ENCODE data around the gene CLSTN1. TPM values are rescaled to one million over a fixed set of nuclear protein-coding genes. Genes with fewer than 3 reads are reported as not detected.

The CLSTN1 gene
- total and polyA plus RNA-seq, 2 of the 8 experiments (the other 6 are each of a cell fraction or from before 2014, with no cell fraction given), result 34.2 to 97.4 TPM

DNA sequence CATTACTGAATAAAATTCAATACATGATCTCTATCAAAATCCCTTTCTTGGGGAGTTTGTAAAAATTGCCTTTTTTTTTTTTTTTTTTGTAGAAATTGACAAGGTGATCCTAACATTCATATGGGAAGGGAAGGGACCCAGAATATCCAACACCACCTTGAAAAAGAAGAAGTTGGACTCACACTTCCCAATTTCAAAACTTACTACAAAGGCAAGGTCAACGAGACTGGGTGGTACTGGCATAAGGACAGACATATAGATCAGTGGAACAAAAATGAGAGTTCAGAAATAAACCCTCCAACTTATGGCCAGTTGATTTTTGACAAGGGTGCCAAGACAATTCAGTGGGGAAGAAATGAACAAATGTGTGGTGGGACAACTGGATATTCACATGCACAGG lies 31.4 kb upstream of the CLSTN1 start:
- no peak for FAIRE-seq
- TF ChIP-seq CBX8 (IDR thresholded peaks at IDR 0.05; ENCODE audit: borderline replicate concordance, low read depth, low read length) (no peak), RXRA (IDR thresholded peaks at IDR 0.05; ENCODE audit: insufficient read depth, low read depth, low read length) (no peak), RBBP5 (IDR thresholded peaks at IDR 0.05; ENCODE audit: borderline replicate concordance, low read depth, low read length) (no peak), SIX5 (IDR thresholded peaks at IDR 0.05; ENCODE audit: low read depth, low read length) (no peak), CHD1 (IDR thresholded peaks at IDR 0.05; ENCODE audit: low read depth, low read length) (no peak), FOSL1 (IDR thresholded peaks at IDR 0.05; ENCODE audit: insufficient read depth, low read depth, low read length) (no peak), KDM5A (IDR thresholded peaks at IDR 0.05; ENCODE audit: low read length) (no peak), NRF1 (IDR thresholded peaks at IDR 0.05; ENCODE audit: low read depth, low read length) (no peak), EGR1 (IDR thresholded peaks at IDR 0.05; ENCODE audit: borderline replicate concordance, low read depth, low read length) (no peak), TBP (IDR thresholded peaks at IDR 0.05; ENCODE audit: low read depth, low read length) (no peak), CBX5 (IDR thresholded peaks at IDR 0.05; ENCODE audit: low read depth, low read length) (no peak), SP4 (IDR thresholded peaks at IDR 0.05; ENCODE audit: low read length) (no peak), SP1 (IDR thresholded peaks at IDR 0.05; ENCODE audit: low read depth, low read length) (no peak)
- TF ChIP-seq, protein P1, sequence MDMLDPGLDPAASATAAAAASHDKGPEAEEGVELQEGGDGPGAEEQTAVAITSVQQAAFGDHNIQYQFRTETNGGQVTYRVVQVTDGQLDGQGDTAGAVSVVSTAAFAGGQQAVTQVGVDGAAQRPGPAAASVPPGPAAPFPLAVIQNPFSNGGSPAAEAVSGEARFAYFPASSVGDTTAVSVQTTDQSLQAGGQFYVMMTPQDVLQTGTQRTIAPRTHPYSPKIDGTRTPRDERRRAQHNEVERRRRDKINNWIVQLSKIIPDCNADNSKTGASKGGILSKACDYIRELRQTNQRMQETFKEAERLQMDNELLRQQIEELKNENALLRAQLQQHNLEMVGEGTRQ (IDR thresholded peaks at IDR 0.05; ENCODE audit: low read length), result no peak

More for the DNA sequence above, 31.4 kb upstream of the CLSTN1 start:
- Histone ChIP-seq H3K27me3 (replicated peaks in 1 of 4; ENCODE audit: control insufficient read depth in 3 of 4, extremely low read depth in 1 of 4, insufficient read depth in 3 of 4, low read length in 3 of 4) (no peaks in the 10 kb centered on the region), H4K5ac (ENCODE audit: insufficient read length, low read depth, low read length) (no peak overlapping the region), H2BK15ac (ENCODE audit: low read length) (no peak overlapping the region), H3K14ac (ENCODE audit: insufficient read length) (no peak overlapping the region), H2AK5ac (ENCODE audit: low read depth, low read length) (no peak overlapping the region), H3K56ac (replicated peaks; ENCODE audit: insufficient read length, low read depth, low read length) (no peak overlapping the region), H3K9ac (replicated peaks in 1 of 4; ENCODE audit: extremely low read depth in 1 of 4, low read depth in 3 of 4, low read length in 3 of 4) (no peak overlapping the region), H3K4me1 (replicated peaks in 1 of 4; ENCODE audit: control insufficient read depth in 3 of 4, insufficient read depth in 4 of 4, low read length in 3 of 4) (peaks cover 7 to 20% (median 14%) of the 10 kb centered on the region in 4 experiments), H2AFZ (ENCODE audit: low read length) (no peak overlapping the region), H3K4me2 (ENCODE audit: insufficient read depth in 1 of 2, low read depth in 2 of 2, low read length in 2 of 2) (no peak overlapping the region), H4K8ac (ENCODE audit: extremely low read depth, insufficient read depth, low read length) (no peak overlapping the region), H3K9me3 (ENCODE audit: insufficient read depth in 2 of 2, low read depth in 1 of 2, low read length in 1 of 2) (no peaks in the 10 kb centered on the region), H4K91ac (replicated peaks; ENCODE audit: insufficient read length, low read length) (no peak overlapping the region), H3K4me3 (ENCODE audit: extremely low read depth in 1 of 4, insufficient read depth in 2 of 4, low read depth in 3 of 4, low read length in 4 of 4) (no peak overlapping the region), H4K20me1 (replicated peaks in 1 of 2; ENCODE audit: control insufficient read depth in 1 of 2, insufficient read depth in 2 of 2, low read length in 2 of 2) (peaks cover 0 to 2% of the 10 kb centered on the region in 2 experiments), H3K79me2 (ENCODE audit: control insufficient read depth in 1 of 2, insufficient read depth in 2 of 2, low read length in 2 of 2) (no peaks in the 10 kb centered on the region), H2BK120ac (replicated peaks; ENCODE audit: low read depth, low read length) (no peak overlapping the region), H3K18ac (ENCODE audit: extremely low read depth, low read length) (no peak overlapping the region), H2BK5ac (ENCODE audit: low read depth, low read length) (no peak overlapping the region), H3K36me3 (ENCODE audit: control insufficient read depth in 2 of 4, insufficient read depth in 4 of 4, low read length in 3 of 4) (peaks cover 0 to 3% (median 0%) of the 10 kb centered on the region in 4 experiments; a peak in 2 of 8 replicates), H3K27ac (ENCODE audit: low read depth, low read length) (no peak overlapping the region), H3K23ac (ENCODE audit: insufficient read length) (no peak overlapping the region), H3K4ac (replicated peaks; ENCODE audit: insufficient read length, low read depth, low read length) (no peak overlapping the region), H3K23me2 (ENCODE audit: low read depth, low read length) (no peaks in the 10 kb centered on the region), H3K79me1 (ENCODE audit: low read depth, low read length) (no peaks in the 10 kb centered on the region), H2BK20ac (ENCODE audit: low read length) (no peak overlapping the region), H2BK12ac (ENCODE audit: low read depth, low read length) (no peak overlapping the region)
- DNase-seq (ENCODE audit: low read depth in 1 of 2, low spot score in 2 of 2), result no peak
- WGBS, 2 experiments (ENCODE audit: extremely low coverage in 1 of 2, insufficient coverage in 1 of 2, insufficient read length in 1 of 2, insufficient replicate concordance in 2 of 2, low coverage in 1 of 2, low lambda C conversion rate in 2 of 2, missing lambda C conversion rate in 1 of 2), result 85% methylated on average over 1 of the region's 1 CpG; no CpG with 5 or more reads in 1 of the 2 experiments
- CTCF ChIA-PET (ENCODE audit: partially characterized antibody), result interaction anchor here (0.6 to 2.1 kb wide), 4 partner anchors 13 to 47 kb away, joined by 3 to 8 read pairs (median 4); no protein-coding TSS in a partner anchor
- POLR2A ChIA-PET (ENCODE audit: partially characterized antibody), result no interaction called here

All from H1 (cell line).